ENCODE measurements around the gene SUPT7L. TPM values are rescaled to one million over a fixed set of nuclear protein-coding genes. Genes with fewer than 3 reads are reported as not detected.
"Not testable (repeated sequence)": the region's sequence is repeated elsewhere in the genome, so short reads cannot be mapped to it uniquely, and the experiment has no call there.

The SUPT7L gene
- total RNA-seq, 4 donors from 2014 or later = 18.5 to 23.1 (median 20.7) TPM

GRCh38 chr2:27628767-27629709 lies 34.4 kb downstream of the SUPT7L start, which contains the start of the genes CCDC121 and GPN1:
TSS of gene CCDC121 (minus strand) at chr2:27629012. CDS start at chr2:27627799, 1,213 bp downstream.
TSS of gene GPN1 (plus strand) at chr2:27629050. CDS start at chr2:27629059, 9 bp downstream.
- Histone ChIP-seq H3K27ac (replicated peaks in 1 of 4) (peak within 1 kb of the TSS; percentile 70 to 78 (median 73)), H3K4me3 (peak within 1 kb of the TSS; percentile 67 to 83 (median 76)), H3K27me3 (no peaks in the 10 kb centered on the region), H3K9me3 (no peaks in the 10 kb centered on the region), H3K4me1 (peaks cover 21 to 32% (median 29%) of the 10 kb centered on the region in 4 donors), H3K36me3 (peaks cover 14 to 48% (median 30%) of the 10 kb centered on the region in 4 donors)
- no peak for TF ChIP-seq EP300 (IDR thresholded peaks at IDR 0.05)
- peak; percentile 76 to 78 for TF ChIP-seq POLR2AphosphoS5 (IDR thresholded peaks at IDR 0.05)
- intact Hi-C loops (cut with DNase I) = no loop called here
- peak; percentile 97 for DNase-seq (ENCODE audit: extremely low spot score)
- WGBS = under 1% methylated on average over 38 of the region's 44 CpGs

- 4% methylated on average over 10 of the region's 21 CpGs for whole genome bisulfite sequencing
- peak overlapping the region; percentile 70 to 78 (median 73) for H3K27ac ChIP-seq (replicated peaks in 1 of 4)
- no peak for TF ChIP-seq POLR2A (IDR thresholded peaks at IDR 0.05; ENCODE audit: low read depth)
- H3K9me3 ChIP-seq = no peaks in the 10 kb centered on the region
- no peaks in the 10 kb centered on the region for H3K27me3 ChIP-seq
- H3K4me1 ChIP-seq = peaks cover 21 to 32% (median 29%) of the 10 kb centered on the region in 4 donors
- no peak for DNase-seq (ENCODE audit: extremely low spot score)
- intact Hi-C loops (cut with DNase I) = no loop called here
- peaks cover 14 to 48% (median 28%) of the 10 kb centered on the region in 4 donors for H3K36me3 ChIP-seq
- H3K4me3 ChIP-seq = peak overlapping the region; percentile 67 to 83 (median 76)
Observed at GRCh38 chr2:27627963-27628766, 35.2 kb downstream of the SUPT7L start.

- H3K27ac ChIP-seq (replicated peaks in 1 of 4) = peak overlapping the region in 1 of 4 donors; percentile 19
- intact Hi-C loops (cut with DNase I); H3K4me3 ChIP-seq; H3K27me3 ChIP-seq; DNase-seq (ENCODE audit: extremely low spot score); H3K9me3 ChIP-seq: not testable (repeated sequence)
- H3K36me3 ChIP-seq = peaks cover 13 to 48% (median 31%) of the 10 kb centered on the region in 4 donors
- peaks cover 21 to 32% (median 29%) of the 10 kb centered on the region in 4 donors for H3K4me1 ChIP-seq
- 73% methylated on average over 3 of the region's 3 CpGs for WGBS
Observed at GRCh38 chr2:27626921-27627320, 36.5 kb downstream of the SUPT7L start.

GRCh38 chr2:27626323-27626722 lies 37.1 kb downstream of the SUPT7L start:
- H3K27me3 ChIP-seq; intact Hi-C loops (cut with DNase I); DNase-seq (ENCODE audit: extremely low spot score); H3K4me3 ChIP-seq; H3K9me3 ChIP-seq; H3K27ac ChIP-seq (replicated peaks in 1 of 4): not testable (repeated sequence)
- Histone ChIP-seq H3K36me3 (peaks cover 14 to 48% (median 32%) of the 10 kb centered on the region in 4 donors), H3K4me1 (peaks cover 21 to 32% (median 29%) of the 10 kb centered on the region in 4 donors)
- WGBS = 95% methylated on average over 1 of the region's 1 CpG

GRCh38 chr2:27624943-27625342 lies 38.5 kb downstream of the SUPT7L start:
- peaks cover 17 to 48% (median 36%) of the 10 kb centered on the region in 4 donors for H3K36me3 ChIP-seq
- no peak for TF ChIP-seq EP300 (IDR thresholded peaks at IDR 0.05)
- TF ChIP-seq POLR2A (IDR thresholded peaks at IDR 0.05; ENCODE audit: low read depth) = no peak
- no peak for TF ChIP-seq POLR2AphosphoS5 (IDR thresholded peaks at IDR 0.05)
- no peak overlapping the region for H3K27ac ChIP-seq (replicated peaks in 1 of 4)
- no peak overlapping the region for H3K4me3 ChIP-seq
- H3K4me1 ChIP-seq = peaks cover 19 to 24% (median 21%) of the 10 kb centered on the region in 4 donors
- H3K9me3 ChIP-seq = no peaks in the 10 kb centered on the region
- no peaks in the 10 kb centered on the region for H3K27me3 ChIP-seq
- DNase-seq (ENCODE audit: extremely low spot score) = no peak
- intact Hi-C loops (cut with DNase I) = no loop called here

- Histone ChIP-seq H3K27ac (replicated peaks in 1 of 4) (no peak overlapping the region), H3K4me3 (no peak overlapping the region), H3K27me3 (no peaks in the 10 kb centered on the region), H3K4me1 (peaks cover 8 to 11% (median 9%) of the 10 kb centered on the region in 4 donors), H3K9me3 (no peaks in the 10 kb centered on the region), H3K36me3 (peaks cover 21 to 68% (median 53%) of the 10 kb centered on the region in 4 donors)
- intact Hi-C loops (cut with DNase I) = no loop called here
- no peak for DNase-seq (ENCODE audit: extremely low spot score)
- 41% methylated on average over 3 of the region's 3 CpGs for WGBS
- no peak for TF ChIP-seq POLR2A (IDR thresholded peaks at IDR 0.05; ENCODE audit: low read depth)
- TF ChIP-seq POLR2AphosphoS5 (IDR thresholded peaks at IDR 0.05) = no peak
- no peak for TF ChIP-seq CTCF (IDR thresholded peaks at IDR 0.05)
- no peak for TF ChIP-seq EP300 (IDR thresholded peaks at IDR 0.05)
Observed at GRCh38 chr2:27622921-27623384, 40.5 kb downstream of the SUPT7L start.

Measured in esophagus muscularis mucosa (tissue), 4 donors.